ENCODE measurements around the gene AR.

DNA sequence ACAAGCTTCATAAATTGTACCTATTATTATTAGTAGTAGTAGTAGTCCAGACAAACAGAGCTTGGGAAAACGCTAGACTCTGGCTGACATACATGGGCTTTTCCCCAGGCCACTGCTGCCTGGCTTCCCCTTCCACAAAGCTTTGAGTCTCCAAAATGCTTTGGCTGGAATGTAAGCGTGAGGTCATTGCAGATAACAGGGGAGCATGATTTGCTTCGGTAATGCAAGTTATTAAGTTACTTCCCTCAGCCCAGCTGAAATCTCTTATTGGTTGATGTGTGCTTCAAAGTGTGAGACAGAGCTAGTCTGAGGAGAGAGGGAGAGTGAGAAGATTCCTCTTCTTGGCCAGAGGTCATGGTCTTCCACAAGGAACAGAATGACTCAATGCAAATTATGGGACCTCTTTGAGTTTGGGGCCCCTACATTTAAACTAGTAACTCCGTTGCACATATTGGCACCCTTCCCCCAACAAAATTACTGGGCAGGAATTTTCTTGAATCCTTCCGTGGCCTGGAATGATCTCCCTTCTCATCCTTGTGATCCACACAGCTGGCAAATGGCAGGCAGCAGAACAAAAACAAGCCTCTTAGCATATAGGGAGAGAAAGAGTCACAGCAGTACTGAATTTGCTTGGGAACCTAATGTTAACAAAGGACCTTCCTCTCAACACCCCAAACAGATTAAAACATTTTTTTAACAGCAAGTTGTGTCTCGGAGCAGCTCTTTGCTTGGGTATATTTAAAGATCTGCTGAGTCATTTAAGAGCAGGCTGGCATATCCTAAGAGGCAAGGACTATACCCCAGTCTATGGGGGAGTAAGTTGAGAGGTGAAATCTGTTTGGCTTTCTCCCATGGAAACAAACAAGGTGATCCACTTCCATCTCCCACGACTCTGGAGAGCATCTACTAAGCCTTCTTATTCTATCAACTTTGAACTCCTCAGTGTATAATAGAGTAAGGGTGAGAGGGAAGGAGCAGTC lies 19.9 kb downstream of the AR start:
- TF ChIP-seq SOX6 (IDR thresholded peaks at IDR 0.05) (no peak), SOX6 (CRISPR knock-in tag; IDR thresholded peaks at IDR 0.05) (no peak), KAT7 (CRISPR knock-in tag; IDR thresholded peaks at IDR 0.05; ENCODE audit: borderline replicate concordance) (no peak), NFRKB (IDR thresholded peaks at IDR 0.05) (no peak), ZNF382 (CRISPR knock-in tag; IDR thresholded peaks at IDR 0.05; ENCODE audit: borderline replicate concordance) (no peak), EZH2 (conservative IDR thresholded peaks at IDR 0.05; ENCODE audit: low read depth, low read length) (no peak), JUN (CRISPR knock-in tag; IDR thresholded peaks at IDR 0.05) (no peak), THAP7 (CRISPR knock-in tag; IDR thresholded peaks at IDR 0.05) (no peak), ZNF883 (CRISPR knock-in tag; IDR thresholded peaks at IDR 0.05; ENCODE audit: not compliant biosample characterization) (no peak), EP300 (IDR thresholded peaks at IDR 0.05; ENCODE audit: low read depth in 2 of 2, low read length in 2 of 2) (no peak), EP300 (CRISPR knock-in tag; IDR thresholded peaks at IDR 0.05; ENCODE audit: borderline replicate concordance) (no peak), NFYB (CRISPR knock-in tag; IDR thresholded peaks at IDR 0.05) (no peak), ZNF101 (CRISPR knock-in tag; IDR thresholded peaks at IDR 0.05; ENCODE audit: borderline replicate concordance, low read depth) (no peak)
- TF ChIP-seq, protein P1, sequence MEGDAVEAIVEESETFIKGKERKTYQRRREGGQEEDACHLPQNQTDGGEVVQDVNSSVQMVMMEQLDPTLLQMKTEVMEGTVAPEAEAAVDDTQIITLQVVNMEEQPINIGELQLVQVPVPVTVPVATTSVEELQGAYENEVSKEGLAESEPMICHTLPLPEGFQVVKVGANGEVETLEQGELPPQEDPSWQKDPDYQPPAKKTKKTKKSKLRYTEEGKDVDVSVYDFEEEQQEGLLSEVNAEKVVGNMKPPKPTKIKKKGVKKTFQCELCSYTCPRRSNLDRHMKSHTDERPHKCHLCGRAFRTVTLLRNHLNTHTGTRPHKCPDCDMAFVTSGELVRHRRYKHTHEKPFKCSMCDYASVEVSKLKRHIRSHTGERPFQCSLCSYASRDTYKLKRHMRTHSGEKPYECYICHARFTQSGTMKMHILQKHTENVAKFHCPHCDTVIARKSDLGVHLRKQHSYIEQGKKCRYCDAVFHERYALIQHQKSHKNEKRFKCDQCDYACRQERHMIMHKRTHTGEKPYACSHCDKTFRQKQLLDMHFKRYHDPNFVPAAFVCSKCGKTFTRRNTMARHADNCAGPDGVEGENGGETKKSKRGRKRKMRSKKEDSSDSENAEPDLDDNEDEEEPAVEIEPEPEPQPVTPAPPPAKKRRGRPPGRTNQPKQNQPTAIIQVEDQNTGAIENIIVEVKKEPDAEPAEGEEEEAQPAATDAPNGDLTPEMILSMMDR (CRISPR knock-in tag; IDR thresholded peaks at IDR 0.05) = no peak
- TF ChIP-seq, protein P2, sequence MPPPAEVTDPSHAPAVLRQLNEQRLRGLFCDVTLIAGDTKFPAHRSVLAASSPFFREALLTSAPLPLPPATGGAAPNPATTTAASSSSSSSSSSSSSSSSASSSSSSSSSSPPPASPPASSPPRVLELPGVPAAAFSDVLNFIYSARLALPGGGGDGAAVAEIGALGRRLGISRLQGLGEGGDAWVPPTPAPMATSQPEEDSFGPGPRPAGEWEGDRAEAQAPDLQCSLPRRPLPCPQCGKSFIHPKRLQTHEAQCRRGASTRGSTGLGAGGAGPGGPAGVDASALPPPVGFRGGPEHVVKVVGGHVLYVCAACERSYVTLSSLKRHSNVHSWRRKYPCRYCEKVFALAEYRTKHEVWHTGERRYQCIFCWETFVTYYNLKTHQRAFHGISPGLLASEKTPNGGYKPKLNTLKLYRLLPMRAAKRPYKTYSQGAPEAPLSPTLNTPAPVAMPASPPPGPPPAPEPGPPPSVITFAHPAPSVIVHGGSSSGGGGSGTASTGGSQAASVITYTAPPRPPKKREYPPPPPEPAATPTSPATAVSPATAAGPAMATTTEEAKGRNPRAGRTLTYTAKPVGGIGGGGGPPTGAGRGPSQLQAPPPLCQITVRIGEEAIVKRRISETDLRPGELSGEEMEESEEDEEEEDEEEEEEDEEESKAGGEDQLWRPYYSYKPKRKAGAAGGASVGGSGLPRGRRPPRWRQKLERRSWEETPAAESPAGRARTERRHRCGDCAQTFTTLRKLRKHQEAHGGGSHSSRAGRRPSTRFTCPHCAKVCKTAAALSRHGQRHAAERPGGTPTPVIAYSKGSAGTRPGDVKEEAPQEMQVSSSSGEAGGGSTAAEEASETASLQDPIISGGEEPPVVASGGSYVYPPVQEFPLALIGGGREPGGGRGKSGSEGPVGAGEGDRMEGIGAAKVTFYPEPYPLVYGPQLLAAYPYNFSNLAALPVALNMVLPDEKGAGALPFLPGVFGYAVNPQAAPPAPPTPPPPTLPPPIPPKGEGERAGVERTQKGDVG (CRISPR knock-in tag; IDR thresholded peaks at IDR 0.05; ENCODE audit: borderline replicate concordance) = no peak
